NCI-H345 treated with DMSO at 0.1 percent for 48 hours (cell line): Measurements from ENCODE around the gene OR1D5.
"Not testable (repeated sequence)": the region's sequence is repeated elsewhere in the genome, so short reads cannot be mapped to it uniquely, and the experiment has no call there.

ENCODE experiments used
- DNase-seq: peaks from one replicate; lab custom pipeline; 2025; ENCODE audit not compliant: unreplicated experiment; lab: John Stamatoyannopoulos, UW

Gene OR1D5

GRCh38 chr17:3032258-3033247, 30.9 kb downstream of the OR1D5 start:
- no peak for DNase-seq

GRCh38 chr17:3030852-3031470, 32.4 kb downstream of the OR1D5 start:
- DNase-seq, result not testable (repeated sequence)

GRCh38 chr17:3030096-3030495, 33.3 kb downstream of the OR1D5 start:
- no peak for DNase-seq

- peak; percentile 32 for DNase-seq
Measured at GRCh38 chr17:3029213-3029913, 34.0 kb downstream of the OR1D5 start.

GRCh38 chr17:3027786-3028532, 35.4 kb downstream of the OR1D5 start:
- no peak for DNase-seq

DNA sequence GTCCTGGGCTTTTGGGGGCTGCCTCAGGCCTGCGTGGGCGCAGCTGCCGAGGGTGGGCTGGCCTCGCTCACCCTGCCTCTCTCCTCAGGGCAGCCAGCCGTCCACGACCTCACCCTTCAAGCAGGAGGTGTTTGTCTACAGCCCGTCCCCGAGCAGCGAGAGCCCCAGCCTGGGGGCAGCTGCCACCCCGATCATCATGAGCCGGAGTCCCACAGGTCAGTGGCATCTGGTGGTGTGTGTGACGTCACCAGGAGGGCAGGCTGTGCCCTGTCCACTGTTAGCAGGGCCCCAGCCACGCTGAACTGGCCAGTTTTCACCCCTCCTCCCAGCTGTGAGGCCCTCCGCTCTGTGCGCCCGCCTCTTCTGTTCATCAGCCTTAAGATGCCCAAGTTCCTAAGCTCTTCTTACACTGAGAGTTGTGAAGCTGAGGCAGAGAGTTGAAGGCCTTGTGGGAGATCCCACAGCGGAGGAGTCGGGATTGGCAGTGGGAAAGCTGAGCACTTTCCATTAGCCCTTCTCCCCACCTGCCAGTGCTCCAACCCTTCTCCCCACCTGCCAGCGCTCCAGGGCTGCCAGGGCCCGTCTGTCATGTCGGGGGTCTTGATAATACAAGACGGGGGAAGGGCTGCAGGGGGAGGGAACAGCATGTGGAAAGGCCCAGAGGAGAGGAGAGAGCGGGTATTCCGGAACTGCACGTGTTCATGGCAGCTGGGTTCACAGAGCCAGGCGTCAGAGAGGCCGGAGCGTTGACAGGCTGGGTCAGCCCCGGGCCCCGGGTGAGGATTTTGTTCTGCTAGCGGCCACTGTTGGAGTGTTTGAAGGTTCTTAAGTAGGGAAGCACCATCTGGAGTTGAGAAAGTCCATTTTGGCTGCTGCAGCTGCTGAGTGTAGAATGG, 36.3 kb downstream of the OR1D5 start:
- no peak for DNase-seq

DNA sequence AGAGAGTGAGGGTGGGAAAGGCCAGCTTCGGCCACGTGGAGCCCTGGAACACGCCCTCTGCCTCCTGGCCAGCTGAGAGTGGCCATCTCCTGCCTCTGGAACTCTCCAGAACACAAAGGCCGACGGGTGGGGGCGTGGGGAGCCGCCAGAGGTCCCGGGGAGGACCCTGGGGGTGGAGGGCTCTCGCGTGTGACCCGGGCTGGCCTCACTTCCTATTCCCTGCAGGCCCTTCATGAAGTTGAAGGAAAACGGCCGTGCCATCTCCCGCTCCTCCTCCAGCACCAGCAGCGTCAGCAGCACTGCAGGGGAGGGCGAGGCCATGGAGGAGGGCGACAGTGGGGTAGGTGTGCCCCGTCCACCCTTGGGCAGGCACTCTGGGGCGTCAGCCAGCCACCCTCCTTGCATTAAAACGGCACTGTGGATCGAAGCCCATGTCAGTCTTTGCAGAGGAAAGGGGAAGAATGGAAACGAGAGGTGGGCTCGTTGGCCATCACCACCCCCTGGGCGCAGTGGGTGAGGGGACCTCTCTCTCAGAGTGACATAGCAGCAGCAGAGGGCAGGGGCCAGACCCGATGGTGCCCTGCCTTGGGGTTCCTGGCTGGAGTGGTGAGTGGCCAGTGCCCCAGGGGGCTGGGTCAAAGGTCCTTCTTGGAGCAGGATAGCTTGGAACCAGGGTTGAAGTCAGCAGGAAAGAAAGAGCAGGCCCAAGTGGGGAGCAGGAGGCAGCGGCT, 37.1 kb downstream of the OR1D5 start:
- no peak for DNase-seq

DNA sequence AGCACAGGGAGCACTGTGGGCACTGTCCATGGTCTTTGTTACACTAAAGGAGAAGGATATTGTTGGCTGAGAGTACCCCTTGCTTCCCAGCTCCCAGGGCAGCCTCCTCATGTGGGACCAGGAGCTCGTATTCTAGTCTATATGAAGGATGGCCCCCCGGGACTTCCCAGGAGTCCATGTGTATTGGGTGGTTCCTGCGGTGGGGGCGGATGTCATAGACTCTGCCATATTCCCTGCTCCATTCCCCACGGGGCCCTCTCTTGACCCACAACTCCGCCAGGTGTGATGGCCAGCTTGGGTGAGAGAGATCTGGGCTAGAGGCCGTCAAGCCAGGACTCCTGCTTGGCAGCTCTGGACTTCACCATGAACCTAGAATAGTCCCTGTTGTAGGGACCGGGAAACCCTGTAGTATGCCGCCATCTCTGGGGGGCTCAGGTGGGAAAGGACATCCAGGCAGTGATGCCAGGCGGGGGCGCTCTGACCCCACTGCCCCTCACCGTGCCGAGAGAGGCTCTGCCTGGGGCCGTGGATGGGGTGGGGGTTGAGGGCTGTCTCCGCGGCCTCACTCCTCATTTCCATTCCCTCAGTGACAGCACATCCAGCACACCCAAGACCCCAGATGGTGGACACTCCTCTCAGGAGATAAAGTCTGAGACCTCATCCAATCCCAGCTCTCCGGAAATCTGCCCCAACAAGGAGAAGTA, 37.8 kb downstream of the OR1D5 start:
- no peak for DNase-seq

GRCh38 chr17:3024346-3024745, 39.1 kb downstream of the OR1D5 start:
- no peak for DNase-seq

DNA sequence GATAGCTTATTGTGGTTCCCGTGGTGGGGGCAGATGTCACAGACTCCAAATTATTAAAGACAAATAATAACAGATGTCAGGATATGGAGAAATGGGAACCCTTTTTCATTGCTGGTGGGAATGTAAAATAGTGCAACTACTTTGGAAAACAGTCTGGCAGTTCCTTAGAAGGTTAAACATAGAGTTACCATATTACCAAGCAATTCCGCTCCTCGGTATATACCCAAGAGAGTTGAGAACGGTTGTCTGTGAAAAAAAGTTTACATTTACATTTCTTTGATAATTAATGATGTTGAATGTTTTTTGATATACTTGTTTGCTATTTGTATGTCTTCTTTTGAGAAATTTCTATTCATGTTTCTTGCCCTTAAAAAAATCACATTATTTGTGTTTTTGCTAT, 41.2 kb downstream of the OR1D5 start:
- no peak for DNase-seq

- DNase-seq, result no peak
Measured at GRCh38 chr17:3020381-3020780, 43.0 kb downstream of the OR1D5 start.

- no peak for DNase-seq
Measured at GRCh38 chr17:3019761-3020160, 43.6 kb downstream of the OR1D5 start.

DNA sequence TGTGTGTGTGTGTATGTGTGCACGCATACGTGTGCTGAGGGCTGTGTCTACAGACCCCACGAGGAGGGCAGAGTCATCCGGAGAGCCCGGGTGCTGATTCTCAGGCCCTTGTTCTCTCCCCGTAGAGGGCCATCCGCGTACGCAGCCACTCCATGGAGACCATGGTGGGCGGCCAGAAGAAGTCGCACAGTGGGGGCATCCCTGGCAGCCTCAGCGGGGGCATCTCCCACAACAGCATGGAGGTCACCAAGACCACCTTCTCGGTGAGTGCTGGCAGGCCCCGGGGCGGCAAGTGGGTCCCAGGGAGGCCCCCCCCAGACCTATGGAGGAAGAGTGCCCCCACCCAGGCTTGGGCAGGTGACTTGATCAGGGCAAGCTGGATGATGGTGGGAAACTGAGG, 45.5 kb downstream of the OR1D5 start:
- DNase-seq, result no peak

- DNase-seq, result no peak
Measured at GRCh38 chr17:3015890-3016289, 47.5 kb downstream of the OR1D5 start.

DNA sequence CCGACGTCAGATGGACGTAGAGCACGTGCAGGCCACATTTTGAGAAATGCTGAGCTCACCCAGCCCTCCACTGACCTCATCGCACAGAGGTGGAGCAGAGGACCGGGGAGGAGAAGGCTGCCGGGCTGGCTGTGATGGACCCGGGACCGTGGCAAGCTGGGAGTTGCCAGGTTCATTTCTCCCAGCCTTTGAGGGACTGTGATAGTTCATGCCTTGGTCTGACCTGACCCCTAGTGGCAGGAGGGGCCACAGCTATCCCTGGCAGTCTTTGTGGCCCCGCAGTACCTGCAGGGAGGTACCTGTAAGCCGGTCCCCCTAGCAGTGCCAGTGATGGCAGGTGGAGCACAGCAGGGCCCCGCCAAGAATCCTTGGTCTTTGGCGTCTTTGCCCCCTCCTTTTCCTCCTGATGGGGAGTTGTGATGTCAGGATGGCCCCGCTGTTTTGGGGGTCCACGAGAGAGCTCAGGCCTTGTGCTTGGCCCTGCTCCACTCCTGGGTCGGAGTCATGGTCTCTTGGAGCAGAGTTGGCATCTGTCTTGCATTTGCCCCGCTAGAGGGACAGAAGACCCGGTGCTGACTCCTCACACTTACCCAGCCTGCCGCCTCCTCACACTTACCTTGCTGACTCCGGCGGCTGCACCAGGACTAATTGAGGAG, 50.4 kb downstream of the OR1D5 start:
- peak; percentile 3 for DNase-seq
